ENCODE data around the gene TMPRSS6. TPM values are rescaled to one million over a fixed set of nuclear protein-coding genes. Genes with fewer than 3 reads are reported as not detected.

The TMPRSS6 gene
- total RNA-seq, 2 donors from 2014 or later: not detected

DNA sequence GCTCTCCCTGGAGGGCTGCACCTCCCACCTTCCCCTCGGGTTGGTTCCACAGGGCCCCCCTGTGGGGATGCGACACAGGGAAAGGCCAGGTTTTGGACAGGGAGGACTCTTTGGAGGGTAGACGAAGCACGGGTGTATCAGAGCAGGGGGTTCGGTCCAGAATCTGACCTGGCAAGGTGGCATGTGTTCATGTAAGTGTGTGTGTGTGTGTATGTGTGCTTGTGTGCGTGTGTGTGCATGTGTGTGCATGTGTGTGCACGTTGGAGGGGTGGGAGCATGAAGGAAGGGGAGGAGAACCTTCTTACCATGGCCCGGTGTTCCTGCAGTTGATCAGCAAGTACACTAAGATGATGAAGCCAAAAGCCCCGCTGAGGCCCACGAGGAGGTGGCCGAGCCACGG lies 25.5 kb upstream of the TMPRSS6 start:
- Histone ChIP-seq H3K4me1 (ENCODE audit: control insufficient read depth in 1 of 2, low read depth in 2 of 2) (no peaks in the 10 kb centered on the region), H3K27ac (no peak overlapping the region), H3K4me3 (no peak overlapping the region), H3K27me3 (replicated peaks; ENCODE audit: insufficient read depth) (no peaks in the 10 kb centered on the region), H3K36me3 (no peaks in the 10 kb centered on the region), H3K9me3 (no peaks in the 10 kb centered on the region)
- DNase-seq (ENCODE audit: low spot score) (no peak), ATAC-seq (ENCODE audit: insufficient number of reproducible peaks, low FRiP score, low read depth) (no peak)
- no peak for TF ChIP-seq CTCF (IDR thresholded peaks at IDR 0.05)

DNA sequence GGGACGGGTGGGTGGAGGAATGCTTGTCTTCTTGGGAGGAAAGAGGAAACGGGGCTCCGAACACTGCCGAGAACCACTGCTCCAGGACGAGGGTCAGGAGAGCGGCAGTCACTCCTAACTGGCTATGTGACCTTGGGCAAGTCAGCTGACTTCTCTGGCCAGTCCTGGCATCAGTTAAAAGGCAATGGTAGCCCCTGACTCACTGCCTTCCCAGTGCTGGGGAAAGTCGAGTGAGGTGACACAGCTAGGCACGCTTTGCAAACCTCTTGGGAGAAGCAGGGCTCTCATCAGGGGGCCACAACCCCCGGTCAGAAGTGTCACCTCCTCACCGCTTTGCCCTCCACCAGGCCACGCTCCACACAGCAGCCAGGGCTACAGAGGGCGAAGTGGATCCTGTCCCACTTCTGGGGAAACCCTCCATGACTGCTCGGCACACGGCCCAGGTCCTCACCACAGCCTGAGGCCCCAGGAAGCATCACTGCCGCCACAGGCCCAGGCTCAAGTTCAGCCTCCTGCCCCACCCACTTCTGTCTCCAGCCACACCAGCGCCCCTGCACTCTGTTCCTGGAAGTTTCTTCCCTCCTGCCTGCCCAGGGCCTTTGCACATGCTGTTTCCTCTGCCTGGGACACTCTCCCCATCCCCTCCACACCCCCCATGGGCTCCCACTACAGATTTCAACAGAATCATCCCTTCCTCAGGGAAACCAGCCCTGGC lies 23.9 kb upstream of the TMPRSS6 start:
- H3K9me3 ChIP-seq: no peaks in the 10 kb centered on the region
- ATAC-seq (ENCODE audit: insufficient number of reproducible peaks, low FRiP score, low read depth): no peak
- H3K27ac ChIP-seq: no peak overlapping the region
- no peak for DNase-seq (ENCODE audit: low spot score)
- no peak for TF ChIP-seq CTCF (IDR thresholded peaks at IDR 0.05)
- H3K36me3 ChIP-seq: no peaks in the 10 kb centered on the region
- no peaks in the 10 kb centered on the region for H3K27me3 ChIP-seq (replicated peaks; ENCODE audit: insufficient read depth)
- no peaks in the 10 kb centered on the region for H3K4me1 ChIP-seq (ENCODE audit: control insufficient read depth in 1 of 2, low read depth in 2 of 2)
- H3K4me3 ChIP-seq: no peak overlapping the region

- TF ChIP-seq CTCF (IDR thresholded peaks at IDR 0.05): no peak
- Histone ChIP-seq H3K27me3 (replicated peaks; ENCODE audit: insufficient read depth) (no peaks in the 10 kb centered on the region), H3K36me3 (no peaks in the 10 kb centered on the region), H3K4me1 (ENCODE audit: control insufficient read depth in 1 of 2, low read depth in 2 of 2) (no peaks in the 10 kb centered on the region), H3K27ac (no peak overlapping the region), H3K4me3 (no peak overlapping the region), H3K9me3 (no peaks in the 10 kb centered on the region)
- ATAC-seq (ENCODE audit: insufficient number of reproducible peaks, low FRiP score, low read depth) (no peak), DNase-seq (ENCODE audit: low spot score) (no peak)
Measured at GRCh38 chr22:37132773-37133172, 23.3 kb upstream of the TMPRSS6 start.

DNA sequence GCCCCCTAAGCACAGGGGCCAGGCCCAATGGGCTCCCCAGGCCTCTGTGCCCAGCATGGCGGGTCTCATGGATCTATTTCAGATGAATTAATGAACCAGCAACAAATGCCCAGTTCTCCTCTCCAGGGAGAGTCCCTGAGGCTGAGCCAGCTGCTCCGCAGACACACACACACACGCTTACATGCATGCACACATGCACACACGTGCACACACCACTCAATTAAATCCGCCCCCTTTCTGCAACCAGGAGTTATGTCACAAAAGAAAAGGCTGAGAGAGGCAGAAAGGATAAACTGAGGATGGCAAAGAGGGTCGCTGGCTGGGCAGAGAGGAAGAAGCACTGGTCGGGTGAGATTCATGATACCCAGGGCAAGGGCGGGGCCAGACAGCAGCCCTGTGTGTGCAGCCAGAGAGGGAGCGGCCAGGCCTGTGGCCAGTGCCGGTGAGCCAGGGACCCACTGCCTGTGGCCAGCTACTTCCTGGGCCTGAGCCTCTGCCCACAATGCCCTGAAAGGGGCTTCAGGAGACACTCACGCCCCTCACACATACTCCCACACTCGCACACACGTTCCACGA lies 20.4 kb upstream of the TMPRSS6 start:
- DNase-seq (ENCODE audit: low spot score) (no peak), ATAC-seq (ENCODE audit: insufficient number of reproducible peaks, low FRiP score, low read depth) (no peak)
- TF ChIP-seq CTCF (IDR thresholded peaks at IDR 0.05): no peak
- Histone ChIP-seq H3K27ac (no peak overlapping the region), H3K4me3 (no peak overlapping the region), H3K9me3 (no peaks in the 10 kb centered on the region), H3K27me3 (replicated peaks; ENCODE audit: insufficient read depth) (no peaks in the 10 kb centered on the region), H3K36me3 (no peaks in the 10 kb centered on the region), H3K4me1 (ENCODE audit: control insufficient read depth in 1 of 2, low read depth in 2 of 2) (no peaks in the 10 kb centered on the region)

DNA sequence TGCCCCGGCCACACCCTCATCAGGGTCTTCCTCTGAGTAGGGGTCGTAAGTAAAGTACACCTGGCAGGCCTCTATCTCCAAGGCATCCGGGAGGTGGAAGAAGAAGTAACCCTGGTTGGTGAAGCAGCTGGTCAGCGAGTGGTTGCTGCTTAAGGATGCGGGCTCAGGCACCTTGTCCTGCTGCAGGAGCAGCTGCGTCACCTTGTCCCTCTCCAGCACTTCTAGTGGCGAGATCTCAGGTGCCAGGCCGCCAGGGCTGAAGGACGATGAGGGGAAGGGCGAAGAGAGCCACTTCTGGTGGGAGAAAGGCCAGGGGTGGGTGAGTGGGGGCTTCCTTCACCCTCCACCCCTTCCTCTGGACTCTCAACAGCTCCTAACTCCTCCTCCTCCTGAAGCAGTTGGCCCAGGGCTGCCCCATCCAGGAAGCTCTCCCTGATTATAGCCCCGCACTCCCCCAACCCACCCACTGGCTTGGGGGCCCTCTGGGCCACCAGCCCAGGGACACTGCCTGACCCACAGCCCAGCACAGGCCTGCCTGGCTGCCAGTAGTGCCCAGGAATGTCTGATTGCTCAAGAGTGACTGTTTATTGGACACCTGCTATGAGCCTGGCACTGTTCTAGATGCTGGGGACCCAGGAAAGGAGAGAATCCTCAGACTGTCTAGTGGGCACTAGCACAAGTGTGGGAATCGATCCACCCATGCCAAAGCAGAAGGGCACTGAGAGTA lies 19.2 kb upstream of the TMPRSS6 start:
- H3K4me1 ChIP-seq (ENCODE audit: control insufficient read depth in 1 of 2, low read depth in 2 of 2): no peaks in the 10 kb centered on the region
- H3K4me3 ChIP-seq: no peak overlapping the region
- no peaks in the 10 kb centered on the region for H3K27me3 ChIP-seq (replicated peaks; ENCODE audit: insufficient read depth)
- no peak for DNase-seq (ENCODE audit: low spot score)
- TF ChIP-seq CTCF (IDR thresholded peaks at IDR 0.05): no peak
- no peaks in the 10 kb centered on the region for H3K36me3 ChIP-seq
- H3K9me3 ChIP-seq: no peaks in the 10 kb centered on the region
- ATAC-seq (ENCODE audit: insufficient number of reproducible peaks, low FRiP score, low read depth): no peak
- H3K27ac ChIP-seq: no peak overlapping the region
